HK-2 (cell line): Measurements from ENCODE around the gene CELF4.
"Not testable (repeated sequence)": the region's sequence is repeated elsewhere in the genome, so short reads cannot be mapped to it uniquely, and the experiment has no call there.

ENCODE experiments used
- DNase-seq: peaks from one replicate; pipeline ENCODE4 v3.0.0-alpha.2; 2018; ENCODE audit not compliant: unreplicated experiment

The CELF4 gene

DNA sequence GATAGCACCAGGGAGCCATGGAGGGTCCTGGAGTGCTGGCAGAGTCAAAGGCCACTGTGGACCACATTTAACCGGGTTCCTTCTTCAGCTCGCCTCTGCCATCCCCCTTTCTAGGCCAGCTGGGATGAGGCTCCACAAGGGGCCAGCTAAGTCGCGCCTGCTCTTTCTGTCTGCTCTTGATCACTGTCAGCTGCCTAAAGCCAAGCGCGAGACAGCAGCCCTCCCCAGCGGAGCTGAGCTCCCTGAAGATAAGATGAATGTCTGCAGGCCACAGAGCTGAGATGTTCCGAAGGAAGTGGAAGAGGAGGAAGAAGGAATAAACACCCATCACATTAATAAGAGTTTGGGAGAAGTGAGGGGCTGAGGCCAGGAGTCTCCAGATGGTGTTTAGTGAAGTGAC lies 99.6 kb downstream of the CELF4 start:
- DNase-seq, result no peak

DNA sequence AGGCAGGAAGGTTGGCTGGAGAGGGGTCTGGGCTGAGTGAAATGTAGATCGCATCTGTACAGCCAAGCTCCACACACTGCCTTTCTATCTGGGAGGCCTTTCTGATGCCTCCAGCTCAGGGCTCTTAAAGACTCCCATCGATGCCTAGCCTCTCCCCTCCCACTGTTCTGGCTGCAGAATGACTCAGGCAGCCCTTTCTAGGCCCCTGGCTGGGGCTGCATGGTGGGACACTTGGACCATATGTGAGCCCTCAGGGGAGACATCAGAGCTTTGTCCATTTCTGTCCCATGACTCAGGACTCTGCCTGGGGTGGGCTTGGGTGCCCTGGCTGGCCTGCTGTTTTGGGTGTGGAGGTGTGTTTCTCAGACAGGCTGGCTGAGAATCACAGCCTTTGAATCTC lies 101.3 kb downstream of the CELF4 start:
- DNase-seq, result no peak

DNA sequence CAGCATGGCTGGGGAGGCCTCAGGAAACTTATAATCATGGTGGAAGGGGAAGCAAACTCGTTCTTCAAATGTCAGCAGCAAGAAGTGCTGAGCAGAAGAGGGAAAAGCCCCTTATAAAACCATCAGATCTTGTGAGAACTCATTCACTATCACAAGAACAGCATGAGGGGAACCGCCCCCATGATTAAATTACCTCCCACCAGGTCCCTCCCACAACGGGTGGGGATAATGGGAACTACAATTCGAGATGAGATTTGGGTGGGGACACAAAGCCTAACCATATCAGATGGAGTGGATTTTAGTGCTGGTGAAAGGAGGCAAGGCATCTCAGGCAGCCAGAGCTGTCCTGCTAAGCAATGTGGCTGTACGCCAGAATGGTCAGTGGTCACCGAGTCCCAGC lies 104.3 kb downstream of the CELF4 start:
- DNase-seq, result not testable (repeated sequence)

DNA sequence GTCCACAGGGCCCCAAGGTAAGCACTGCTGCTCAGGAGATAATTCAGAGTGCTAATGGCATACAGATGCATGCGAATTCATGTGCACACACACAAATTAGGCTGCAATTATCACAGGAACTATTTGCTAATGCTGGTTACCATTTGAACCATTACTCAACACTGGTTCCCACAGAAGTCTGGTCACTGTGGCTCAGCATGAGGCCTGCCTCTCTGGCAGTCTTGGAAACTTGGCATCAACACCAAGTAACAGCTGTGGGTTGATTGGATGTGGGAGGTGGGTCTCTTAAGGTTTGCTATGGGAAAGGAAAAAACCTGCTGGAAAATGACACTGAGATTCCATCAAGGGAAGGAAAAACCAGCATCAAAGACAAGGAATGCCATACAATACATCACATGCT lies 105.0 kb downstream of the CELF4 start:
- no peak for DNase-seq

DNA sequence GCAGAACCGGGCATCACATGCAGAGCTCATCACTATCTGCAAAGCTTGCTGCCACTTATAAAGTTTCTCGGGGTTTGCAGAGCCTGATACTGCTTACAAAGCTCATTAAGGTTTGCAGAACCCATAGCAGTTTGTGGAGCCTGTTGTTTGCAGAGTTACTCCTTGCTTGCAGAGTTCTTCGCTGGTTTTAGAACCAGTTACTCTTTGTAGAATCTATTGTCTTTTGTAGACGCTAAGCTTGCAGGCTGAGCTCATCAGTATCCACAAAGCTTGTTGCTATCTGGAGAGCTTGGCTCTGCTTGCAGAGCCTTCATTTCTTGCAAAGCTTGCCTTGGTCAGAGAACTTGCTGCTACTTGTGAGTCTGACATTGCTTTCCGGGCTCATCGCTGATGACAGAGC lies 106.9 kb downstream of the CELF4 start:
- no peak for DNase-seq

DNA sequence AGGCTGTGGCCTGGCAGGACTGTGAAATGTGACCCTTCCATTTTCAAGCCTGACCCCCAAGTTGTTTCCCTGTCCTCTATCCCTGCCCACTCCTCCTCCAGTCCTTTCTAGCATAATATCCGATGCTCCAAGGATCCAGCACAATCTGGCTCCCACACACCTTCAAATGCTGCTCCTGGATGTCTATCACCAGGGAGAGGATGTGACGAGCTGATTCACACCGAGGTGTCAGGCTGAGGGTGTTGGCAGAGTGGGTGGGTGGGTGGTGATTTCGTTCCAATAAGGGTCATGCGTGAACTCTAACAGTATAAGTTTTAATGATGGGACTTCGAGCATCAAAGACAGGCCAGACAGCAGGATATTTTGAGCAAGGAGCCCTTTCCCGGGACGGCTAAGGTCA lies 107.8 kb downstream of the CELF4 start:
- no peak for DNase-seq

- no peak for DNase-seq
Measured at GRCh38 chr18:37457341-37457740, 108.3 kb downstream of the CELF4 start.

DNA sequence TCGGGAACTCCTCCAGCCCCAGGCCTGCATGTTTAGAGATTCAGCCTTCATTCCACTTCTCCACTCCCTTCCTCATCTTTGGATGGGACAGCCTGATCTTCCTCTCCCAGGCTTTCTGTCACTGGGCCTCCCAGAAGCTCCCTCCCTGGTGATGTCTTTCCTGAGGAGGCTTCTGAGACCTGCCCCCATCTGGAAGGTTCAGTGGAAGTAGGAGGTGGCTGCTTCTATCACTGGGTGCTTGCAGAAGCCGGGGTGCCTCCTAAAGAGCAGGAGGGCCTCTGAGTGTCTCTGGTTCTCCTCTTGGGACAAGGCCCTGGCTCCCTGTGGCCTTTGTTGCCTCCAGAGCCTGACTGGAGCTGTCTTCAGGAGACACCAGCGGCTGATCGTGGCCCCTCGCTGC lies 108.7 kb downstream of the CELF4 start:
- no peak for DNase-seq

DNA sequence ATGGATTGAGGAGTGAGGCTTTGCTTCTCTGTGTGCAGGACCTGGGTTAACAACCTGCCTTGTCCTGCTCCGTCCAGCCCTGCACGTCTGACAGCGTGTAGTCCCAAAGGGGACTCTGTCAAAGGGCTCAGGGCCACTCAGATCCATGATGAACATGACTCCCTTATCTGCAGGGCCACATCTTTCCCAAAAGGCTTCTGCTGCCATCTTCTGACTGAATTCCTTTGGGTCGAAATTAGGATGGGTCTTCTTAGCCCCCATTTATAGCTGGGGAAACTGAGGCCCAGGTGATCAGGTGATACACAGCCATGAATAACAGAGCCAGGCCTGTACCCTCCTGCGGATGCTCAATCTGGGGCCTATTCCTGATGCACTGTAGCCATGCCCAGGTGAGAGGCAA lies 109.2 kb downstream of the CELF4 start:
- DNase-seq, result no peak

- DNase-seq, result no peak
Measured at GRCh38 chr18:37453752-37454151, 111.8 kb downstream of the CELF4 start.

DNA sequence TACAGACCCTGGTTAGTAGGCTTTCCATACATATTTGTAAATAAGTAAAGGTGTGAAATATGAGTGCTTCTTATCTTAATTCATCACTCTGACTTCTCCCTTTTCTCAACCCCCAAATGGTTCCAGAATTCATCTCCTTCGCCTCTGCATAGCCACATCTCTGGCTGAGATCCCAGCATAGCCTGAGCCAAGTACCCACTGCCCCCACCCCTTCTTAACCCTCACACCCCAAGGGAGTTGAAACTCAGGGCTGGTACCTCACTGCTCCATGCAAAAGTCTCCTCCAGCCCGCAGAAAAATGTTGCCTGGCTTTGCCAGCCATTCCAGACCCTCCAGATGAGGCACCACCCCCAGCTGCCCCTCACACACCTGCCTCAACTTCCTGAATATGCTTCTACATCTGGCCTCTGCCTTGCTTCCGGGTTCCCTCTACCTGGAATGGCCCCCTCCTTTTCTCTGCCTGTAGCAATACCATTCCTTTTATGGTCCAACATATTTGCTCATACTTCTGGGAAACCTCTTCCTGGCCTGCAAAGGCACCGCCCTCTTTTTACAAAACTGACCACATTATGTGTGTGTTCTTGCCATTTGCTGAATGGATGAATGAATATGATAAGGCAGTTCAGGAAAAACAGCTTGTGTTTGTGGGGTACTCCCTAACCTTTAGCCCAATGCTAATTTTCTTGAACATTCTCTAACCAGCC lies 112.8 kb downstream of the CELF4 start:
- no peak for DNase-seq

GRCh38 chr18:37452015-37452414 lies 113.6 kb downstream of the CELF4 start:
- DNase-seq, result no peak

GRCh38 chr18:37451239-37451825 lies 114.3 kb downstream of the CELF4 start:
- no peak for DNase-seq

DNA sequence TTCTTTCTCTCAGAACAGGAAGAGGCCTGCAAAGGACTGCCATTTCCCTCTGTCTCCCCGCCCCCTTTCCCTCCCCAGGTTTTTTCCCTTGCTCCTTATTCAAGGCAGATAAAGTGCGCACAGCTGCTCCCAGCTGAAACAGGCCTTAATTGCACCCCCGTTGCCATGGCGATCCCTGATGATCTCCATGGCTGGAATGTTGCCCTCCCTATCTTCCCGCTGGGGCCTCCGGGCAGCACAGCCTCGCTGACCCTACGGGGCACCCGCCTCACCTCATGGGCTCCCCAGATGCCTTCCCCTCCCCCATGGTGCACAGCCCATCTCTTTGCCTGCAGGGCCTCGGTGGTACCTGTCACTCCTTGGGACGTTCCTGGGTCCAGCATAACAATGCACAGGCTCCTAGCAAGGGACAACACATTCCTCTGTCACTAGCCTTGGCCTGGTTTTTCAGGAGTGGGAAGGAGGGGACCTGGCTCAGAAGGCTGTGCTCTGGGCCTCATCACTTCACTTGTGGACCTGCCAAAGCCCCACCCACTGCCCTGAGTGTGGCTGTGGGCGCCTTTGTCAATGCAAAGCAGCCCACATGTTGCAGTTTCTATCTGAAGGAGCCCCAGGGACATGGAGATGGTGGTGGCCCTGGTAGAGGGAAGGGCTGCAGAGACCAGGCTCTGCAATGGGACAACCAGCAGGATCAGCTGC lies 115.0 kb downstream of the CELF4 start:
- DNase-seq, result no peak

DNA sequence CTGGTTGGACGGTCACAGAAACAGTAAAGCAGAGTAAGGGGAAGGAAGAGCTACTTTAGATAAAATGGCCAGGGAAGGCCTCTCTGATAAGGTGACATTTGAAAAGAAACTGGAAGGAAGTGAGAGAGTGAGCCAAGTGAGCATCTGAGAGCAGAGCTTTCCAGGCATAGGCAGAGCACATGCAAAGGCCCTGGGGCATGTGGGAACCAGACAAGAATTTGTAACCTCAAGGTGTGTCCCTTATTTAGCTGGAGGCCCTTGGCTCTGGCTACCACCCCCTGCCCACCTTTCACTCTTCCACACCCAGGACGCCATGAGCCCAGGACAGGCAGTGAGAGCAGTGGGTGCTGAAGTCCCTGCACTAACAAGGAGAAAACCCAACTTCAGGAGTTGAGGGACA lies 116.0 kb downstream of the CELF4 start:
- DNase-seq, result no peak

GRCh38 chr18:37448946-37449345 lies 116.7 kb downstream of the CELF4 start:
- no peak for DNase-seq

DNA sequence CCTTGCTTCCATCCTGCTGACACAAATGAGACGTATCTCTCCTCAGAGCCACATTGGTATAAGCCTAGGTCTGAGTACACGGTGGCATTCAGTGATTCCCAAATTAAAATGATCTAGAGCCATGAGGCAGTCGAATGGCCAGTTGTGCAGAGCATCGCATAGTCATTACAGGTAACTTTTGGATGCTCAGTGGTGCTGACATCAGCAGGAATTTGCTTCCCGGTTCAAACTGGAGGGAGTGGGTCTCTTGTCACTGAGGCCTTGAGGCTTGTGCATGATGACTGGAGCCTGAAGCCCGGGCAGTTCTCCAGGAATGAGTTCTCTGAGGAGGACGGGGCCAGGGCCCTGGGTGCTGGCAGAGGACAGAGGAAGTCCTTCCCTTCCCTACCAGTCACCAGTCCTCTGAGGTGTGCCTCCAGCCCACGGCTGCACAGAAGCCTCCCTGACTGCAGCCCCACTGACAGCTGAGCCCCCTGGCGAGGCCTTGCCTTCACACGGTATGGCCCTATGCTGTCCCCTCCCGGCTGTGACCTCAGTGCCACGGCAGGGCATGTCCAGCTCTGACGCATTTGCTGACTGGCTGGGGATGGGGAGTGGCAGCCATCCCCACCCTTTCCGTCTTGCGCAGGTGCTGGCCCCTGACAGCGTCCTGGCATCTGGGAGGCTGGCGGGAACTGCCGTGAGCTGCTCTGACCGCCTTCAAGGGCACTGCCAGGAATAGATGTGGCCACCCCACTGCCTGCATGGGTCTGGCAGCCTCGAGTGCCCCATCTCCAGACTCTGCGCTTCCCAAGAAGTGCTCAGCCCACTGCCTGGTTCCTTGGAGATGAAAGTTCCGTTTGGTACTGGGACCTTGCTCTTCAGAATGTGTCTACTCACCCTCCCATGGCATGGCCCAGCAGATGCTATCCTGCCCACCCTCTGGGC lies 117.4 kb downstream of the CELF4 start:
- DNase-seq, result no peak

GRCh38 chr18:37445836-37446235 lies 119.8 kb downstream of the CELF4 start:
- DNase-seq, result no peak

DNA sequence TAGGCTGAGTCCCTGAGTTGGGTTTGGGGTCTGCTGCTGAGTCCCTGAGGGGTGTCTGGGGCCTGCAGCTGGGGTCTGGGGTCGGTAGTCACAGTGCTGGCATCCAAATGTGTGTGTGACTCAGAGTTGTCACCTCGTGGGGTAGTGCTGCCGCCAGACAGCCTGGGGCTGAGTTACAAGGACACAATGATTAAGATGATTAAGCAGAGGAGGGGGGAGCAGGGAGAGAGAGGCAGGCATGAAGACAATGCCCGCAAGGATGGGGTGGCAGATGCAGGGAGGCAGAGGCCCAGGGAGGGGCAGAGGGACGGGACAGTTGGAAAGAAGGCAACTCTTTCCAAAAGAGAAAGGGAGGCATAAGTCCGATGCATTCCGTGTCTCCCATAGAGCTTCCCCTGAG lies 120.2 kb downstream of the CELF4 start:
- DNase-seq, result no peak

- no peak for DNase-seq
Measured at GRCh38 chr18:37443325-37444055, 122.1 kb downstream of the CELF4 start.

DNA sequence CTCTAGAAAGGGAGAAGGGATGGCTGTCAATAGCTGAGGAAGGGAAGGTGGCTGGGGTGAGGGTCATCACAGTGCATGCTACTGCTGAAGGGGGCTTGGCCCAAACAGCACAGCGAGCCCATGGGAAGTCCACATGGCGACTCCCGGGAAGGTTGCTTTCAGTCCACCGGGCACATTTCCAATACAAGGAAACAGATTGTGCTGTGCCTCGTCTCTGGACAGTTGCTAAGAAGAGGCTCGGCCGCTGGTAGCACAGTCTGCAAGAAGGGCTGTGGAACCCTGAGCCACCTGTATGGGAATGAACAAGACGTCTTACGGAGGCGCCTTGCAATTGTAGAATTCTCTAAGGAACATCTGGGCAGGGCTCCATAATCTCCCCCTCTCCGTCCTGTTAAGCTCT lies 123.1 kb downstream of the CELF4 start:
- no peak for DNase-seq

DNA sequence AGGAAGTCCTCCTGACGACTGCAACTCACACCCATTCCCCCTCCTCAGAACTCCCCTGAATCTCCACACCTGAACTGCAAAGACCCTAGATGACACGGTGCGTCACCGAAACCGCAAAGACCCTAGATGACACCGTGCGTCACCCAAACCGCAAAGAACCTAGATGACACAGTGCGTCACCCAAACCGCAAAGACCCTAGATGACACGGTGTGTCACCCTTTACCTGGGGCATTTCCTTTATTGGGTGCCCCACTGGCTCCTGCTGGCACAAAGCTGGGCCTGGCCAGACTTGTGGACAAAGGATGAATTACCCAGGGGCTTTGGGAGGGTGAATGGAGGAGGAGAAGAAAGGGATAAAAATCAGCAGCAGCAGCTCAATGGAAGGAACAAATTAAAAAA lies 123.8 kb downstream of the CELF4 start:
- DNase-seq, result no peak
